ENCODE measurements around the gene C2. TPM values are rescaled to one million over a fixed set of nuclear protein-coding genes. Genes with fewer than 3 reads are reported as not detected.
A peak's percentile ranks its signal among the peaks of the same experiment; 100 is the strongest.
"Not testable (repeated sequence)": the region's sequence is repeated elsewhere in the genome, so short reads cannot be mapped to it uniquely, and the experiment has no call there.

Gene C2
- total RNA-seq, 6 experiments from 2014 or later = 0.24 to 0.43 (median 0.43) TPM; not detected in 2

DNA sequence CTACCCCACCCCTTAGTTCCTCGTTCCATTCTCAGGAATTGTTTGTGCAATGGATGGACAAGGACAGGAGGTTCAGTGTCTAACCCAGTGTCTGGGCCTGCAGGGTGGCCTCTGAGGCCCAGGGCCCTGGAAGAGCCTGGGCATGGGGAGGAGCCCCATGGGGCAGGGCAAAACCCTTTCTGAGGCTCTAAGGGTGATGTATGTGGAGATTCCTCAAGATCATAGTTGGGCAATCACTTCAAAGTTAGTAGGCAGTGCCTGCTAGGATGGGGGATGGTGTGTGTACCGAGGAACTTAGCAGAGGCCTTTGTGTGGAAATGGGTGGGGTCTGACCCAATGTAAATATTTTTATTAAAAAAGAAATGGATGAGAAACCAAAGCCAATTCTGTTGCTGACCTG is 6.7 kb upstream of the C2 start:
- H3K27ac Mint-ChIP-seq = no peak overlapping the region
- no peaks in the 10 kb centered on the region for H3K9me3 Mint-ChIP-seq
- H3K4me3 Mint-ChIP-seq = no peak overlapping the region
- TF ChIP-seq CTCF (IDR thresholded peaks at IDR 0.05) = no peak
- H3K4me1 Mint-ChIP-seq (ENCODE audit: low read depth) = no peaks in the 10 kb centered on the region
- peaks cover 4% of the 10 kb centered on the region for H3K27me3 Mint-ChIP-seq (ENCODE audit: insufficient read depth)
- H3K36me3 Mint-ChIP-seq (ENCODE audit: low read depth) = no peaks in the 10 kb centered on the region
- DNase-seq = no peak

- H3K9me3 Mint-ChIP-seq = no peaks in the 10 kb centered on the region
- no peak overlapping the region for H3K27ac Mint-ChIP-seq
- H3K4me3 Mint-ChIP-seq = no peak overlapping the region
- H3K4me1 Mint-ChIP-seq (ENCODE audit: low read depth) = peaks cover 5% of the 10 kb centered on the region; the same call in 1 of the 2 replicates
- DNase-seq = no peak
- H3K27me3 Mint-ChIP-seq (ENCODE audit: insufficient read depth) = peaks cover 6% of the 10 kb centered on the region
- H3K36me3 Mint-ChIP-seq (ENCODE audit: low read depth) = no peaks in the 10 kb centered on the region
- no peak for TF ChIP-seq CTCF (IDR thresholded peaks at IDR 0.05)
Observed at GRCh38 chr6:31922942-31923341, 4.6 kb upstream of the C2 start.

- H3K27ac Mint-ChIP-seq = no peak overlapping the region
- DNase-seq = no peak
- no peak for TF ChIP-seq CTCF (IDR thresholded peaks at IDR 0.05)
- no peaks in the 10 kb centered on the region for H3K36me3 Mint-ChIP-seq (ENCODE audit: low read depth)
- peaks cover 7% of the 10 kb centered on the region; the same call in 1 of the 2 replicates for H3K4me1 Mint-ChIP-seq (ENCODE audit: low read depth)
- H3K4me3 Mint-ChIP-seq = peak overlapping the region; percentile 54; the same call in 1 of the 2 replicates
- H3K9me3 Mint-ChIP-seq = no peaks in the 10 kb centered on the region
- H3K27me3 Mint-ChIP-seq (ENCODE audit: insufficient read depth) = peaks cover 6% of the 10 kb centered on the region; the same call in 1 of the 2 replicates
Observed at GRCh38 chr6:31927863-31928671, 550 bp downstream of the C2 start.

GRCh38 chr6:31928672-31928939 is 1.1 kb downstream of the C2 start:
- peaks cover 10% of the 10 kb centered on the region; the same call in 1 of the 2 replicates for H3K27me3 Mint-ChIP-seq (ENCODE audit: insufficient read depth)
- no peak for TF ChIP-seq CTCF (IDR thresholded peaks at IDR 0.05)
- no peak for DNase-seq
- no peak overlapping the region for H3K27ac Mint-ChIP-seq
- H3K4me3 Mint-ChIP-seq = no peak overlapping the region
- H3K9me3 Mint-ChIP-seq = no peaks in the 10 kb centered on the region
- peaks cover 7% of the 10 kb centered on the region; the same call in 1 of the 2 replicates for H3K4me1 Mint-ChIP-seq (ENCODE audit: low read depth)
- no peaks in the 10 kb centered on the region for H3K36me3 Mint-ChIP-seq (ENCODE audit: low read depth)

GRCh38 chr6:31930962-31931361 is 3.4 kb downstream of the C2 start:
- no peak for DNase-seq
- H3K27me3 Mint-ChIP-seq (ENCODE audit: insufficient read depth) = peaks cover 17% of the 10 kb centered on the region
- no peak overlapping the region for H3K4me3 Mint-ChIP-seq
- TF ChIP-seq CTCF (IDR thresholded peaks at IDR 0.05) = no peak
- no peaks in the 10 kb centered on the region for H3K36me3 Mint-ChIP-seq (ENCODE audit: low read depth)
- H3K4me1 Mint-ChIP-seq (ENCODE audit: low read depth) = peaks cover 7% of the 10 kb centered on the region; the same call in 1 of the 2 replicates
- H3K27ac Mint-ChIP-seq = no peak overlapping the region
- H3K9me3 Mint-ChIP-seq = no peaks in the 10 kb centered on the region

DNA sequence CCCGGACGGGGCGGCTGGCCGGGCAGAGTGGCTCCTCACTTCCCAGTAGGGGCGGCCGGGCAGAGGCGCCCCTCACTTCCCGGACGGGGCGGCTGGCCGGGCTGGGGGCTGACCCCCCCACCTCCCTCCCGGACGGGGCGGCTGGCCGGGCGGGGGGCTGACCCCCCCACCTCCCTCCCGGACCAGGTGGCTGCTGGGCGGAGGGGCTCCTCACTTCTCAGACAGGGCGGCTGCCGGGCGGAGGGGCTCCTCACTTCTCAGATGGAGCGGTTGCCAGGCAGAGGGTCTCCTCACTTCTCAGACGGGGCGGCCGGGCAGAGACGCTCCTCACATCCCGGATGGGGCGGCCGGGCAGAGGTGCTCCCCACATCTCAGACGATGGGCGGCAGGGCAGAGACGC is 4.6 kb downstream of the C2 start:
- H3K27ac Mint-ChIP-seq; H3K4me1 Mint-ChIP-seq (ENCODE audit: low read depth); H3K4me3 Mint-ChIP-seq; H3K36me3 Mint-ChIP-seq (ENCODE audit: low read depth); DNase-seq; H3K9me3 Mint-ChIP-seq: not testable (repeated sequence)
- H3K27me3 Mint-ChIP-seq (ENCODE audit: insufficient read depth) = peaks cover 19% of the 10 kb centered on the region

Data from HFFc6 (cell line).